Measurements from ENCODE around the gene PAXX. TPM values are rescaled to one million over a fixed set of nuclear protein-coding genes. Genes with fewer than 3 reads are reported as not detected.

The PAXX gene
- total RNA-seq, 1 experiment from 2014 or later = 52.2 TPM

GRCh38 chr9:136951541-136952320, 40.5 kb upstream of the PAXX start, which contains the start of gene LCN12:
TSS of gene LCN12 (plus strand) at chr9:136952273. CDS start at chr9:136952328, 55 bp downstream.
- DNase-seq (ENCODE audit: low spot score) = no peak
- in situ Hi-C loops (cut with HindIII; ENCODE audit: low sequenced_read_pairs) = no loop called here

- in situ Hi-C loops (cut with HindIII; ENCODE audit: low sequenced_read_pairs) = no loop called here
- no peak for DNase-seq (ENCODE audit: low spot score)
Observed at GRCh38 chr9:136952321-136952850, 39.8 kb upstream of the PAXX start.

DNA sequence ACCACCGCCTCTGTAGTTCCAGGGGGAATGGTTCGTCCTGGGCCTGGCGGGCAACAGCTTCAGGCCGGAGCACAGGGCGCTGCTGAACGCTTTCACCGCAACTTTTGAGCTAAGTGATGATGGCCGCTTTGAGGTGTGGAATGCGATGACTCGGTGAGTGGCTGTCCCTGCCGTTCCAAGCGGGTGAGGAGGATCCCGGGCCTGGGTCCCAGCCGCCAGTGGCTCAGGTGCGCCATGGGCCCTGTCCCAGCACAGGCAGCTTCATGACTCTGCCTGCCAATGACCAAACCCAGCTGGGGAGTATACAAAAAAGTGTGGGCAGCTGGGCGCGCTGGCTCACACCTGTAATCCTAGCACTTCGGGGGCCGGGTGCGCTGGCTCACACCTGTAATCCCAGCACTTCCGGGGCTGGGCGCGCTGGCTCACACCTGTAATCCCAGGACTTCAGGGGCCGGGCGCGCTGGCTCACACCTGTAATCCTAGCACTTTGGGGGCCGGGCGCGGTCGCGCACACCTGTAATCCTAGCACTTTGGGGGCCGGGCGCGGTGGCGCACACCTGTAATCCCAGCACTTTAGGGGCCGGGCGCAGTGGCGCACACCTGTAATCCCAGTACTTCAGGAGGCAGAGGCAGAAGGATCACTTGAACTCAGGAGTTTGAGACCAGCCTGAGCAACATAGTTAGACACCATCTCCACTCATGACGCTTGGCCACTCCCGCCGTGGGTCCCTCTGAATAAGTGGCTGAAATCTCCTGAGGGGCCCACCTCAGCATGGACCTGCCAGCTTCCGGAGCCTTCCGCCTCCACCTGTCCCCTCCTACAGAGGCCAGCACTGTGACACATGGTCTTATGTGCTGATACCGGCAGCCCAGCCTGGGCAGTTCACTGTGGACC, 39.1 kb upstream of the PAXX start:
- DNase-seq (ENCODE audit: low spot score) = no peak
- in situ Hi-C loops (cut with HindIII; ENCODE audit: low sequenced_read_pairs) = no loop called here

DNA sequence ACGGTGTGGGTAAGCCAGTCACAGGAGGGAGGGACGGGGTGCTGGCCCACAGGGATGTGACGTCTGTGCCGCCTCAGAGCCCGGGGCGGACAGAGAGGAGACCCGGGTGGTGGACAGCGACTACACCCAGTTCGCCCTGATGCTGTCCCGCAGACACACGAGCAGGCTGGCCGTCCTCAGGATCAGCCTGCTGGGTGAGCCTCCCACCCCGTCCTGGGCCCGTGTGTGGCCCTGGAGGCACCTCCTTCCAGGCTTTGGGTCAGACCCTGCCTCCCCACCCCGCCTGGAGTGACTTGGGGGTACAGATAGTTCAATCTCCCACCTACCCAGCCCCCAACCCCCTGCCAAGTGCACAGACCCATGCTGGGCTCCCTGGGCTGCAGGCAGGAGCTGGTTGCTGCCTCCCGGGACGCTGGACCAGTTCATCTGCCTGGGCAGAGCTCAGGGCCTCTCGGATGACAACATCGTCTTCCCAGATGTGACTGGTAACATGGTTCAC, 38.4 kb upstream of the PAXX start:
- DNase-seq (ENCODE audit: low spot score) = no peak
- in situ Hi-C loops (cut with HindIII; ENCODE audit: low sequenced_read_pairs) = no loop called here

GRCh38 chr9:136954270-136955083, 37.7 kb upstream of the PAXX start:
- in situ Hi-C loops (cut with HindIII; ENCODE audit: low sequenced_read_pairs) = no loop called here
- DNase-seq (ENCODE audit: low spot score) = no peak

GRCh38 chr9:136955202-136955942, 36.9 kb upstream of the PAXX start:
- in situ Hi-C loops (cut with HindIII; ENCODE audit: low sequenced_read_pairs) = no loop called here
- no peak for DNase-seq (ENCODE audit: low spot score)

- DNase-seq (ENCODE audit: low spot score) = no peak
- in situ Hi-C loops (cut with HindIII; ENCODE audit: low sequenced_read_pairs) = no loop called here
Observed at GRCh38 chr9:136955943-136956335, 36.3 kb upstream of the PAXX start.

DNA sequence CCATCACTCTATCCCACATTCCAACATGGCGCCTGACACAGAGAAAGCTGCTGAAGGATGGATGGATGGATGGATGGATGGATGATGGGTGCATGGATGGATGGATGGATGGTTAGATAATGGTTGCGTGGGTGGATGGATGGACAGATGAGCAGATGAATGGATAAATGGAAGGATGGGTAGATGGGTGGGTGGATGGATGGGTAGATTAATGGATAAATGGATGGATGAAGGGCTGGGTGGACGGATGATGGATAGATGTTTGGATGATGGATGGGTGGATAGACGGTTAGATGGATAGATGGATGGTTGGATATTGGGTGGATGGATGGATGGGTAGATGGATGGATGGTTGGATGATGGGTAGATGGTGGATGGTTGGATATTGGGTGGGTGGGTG, 35.6 kb upstream of the PAXX start:
- in situ Hi-C loops (cut with HindIII; ENCODE audit: low sequenced_read_pairs) = no loop called here
- no peak for DNase-seq (ENCODE audit: low spot score)

DNA sequence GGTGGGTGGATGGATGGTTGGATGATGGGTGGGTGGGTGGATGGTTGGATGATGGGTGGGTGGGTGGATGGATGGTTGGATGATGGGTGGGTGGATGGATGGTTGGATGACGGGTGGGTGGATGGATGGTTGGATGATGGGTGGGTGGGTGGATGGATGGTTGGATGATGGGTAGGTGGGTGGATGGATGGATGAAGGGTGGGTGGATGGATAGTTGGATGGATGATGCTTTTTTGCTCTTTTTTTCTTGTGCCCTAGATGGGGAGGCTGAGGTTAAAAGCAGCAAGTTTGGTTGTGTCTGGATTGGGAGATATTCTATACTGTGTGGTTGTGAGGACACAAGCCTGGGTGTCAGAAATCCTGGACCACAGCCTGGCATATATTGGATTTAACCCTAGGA, 34.8 kb upstream of the PAXX start:
- in situ Hi-C loops (cut with HindIII; ENCODE audit: low sequenced_read_pairs) = no loop called here

GRCh38 chr9:136957901-136958300, 34.3 kb upstream of the PAXX start:
- in situ Hi-C loops (cut with HindIII; ENCODE audit: low sequenced_read_pairs) = no loop called here
- no peak for DNase-seq (ENCODE audit: low spot score)

More for the DNA sequence above, 34.8 kb upstream of the PAXX start:
- no peak for DNase-seq (ENCODE audit: low spot score)

DNA sequence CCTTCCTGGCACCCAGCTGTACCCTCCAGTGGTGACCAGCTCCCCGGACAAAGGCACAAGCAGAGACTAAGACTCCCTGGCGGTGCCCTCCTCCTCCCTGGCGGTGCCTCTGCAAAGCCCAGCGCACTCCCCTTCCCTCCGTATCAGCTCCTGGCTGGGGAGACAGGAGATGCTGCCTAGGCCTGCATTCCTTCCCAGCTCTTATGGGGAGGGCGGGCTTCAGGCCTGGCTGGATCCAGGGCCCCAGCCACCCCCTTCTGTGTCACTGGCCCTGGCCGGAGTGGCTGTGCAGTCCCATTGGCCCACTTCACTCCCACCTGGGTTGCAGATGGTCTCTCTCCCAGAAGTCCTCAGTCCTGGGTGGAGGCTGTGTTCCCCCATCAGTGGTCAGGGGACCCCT, 33.7 kb upstream of the PAXX start:
- in situ Hi-C loops (cut with HindIII; ENCODE audit: low sequenced_read_pairs) = no loop called here
- no peak for DNase-seq (ENCODE audit: low spot score)

- in situ Hi-C loops (cut with HindIII; ENCODE audit: low sequenced_read_pairs) = no loop called here
- DNase-seq (ENCODE audit: low spot score) = no peak
Observed at GRCh38 chr9:136958898-136959850, 33.0 kb upstream of the PAXX start.

DNA sequence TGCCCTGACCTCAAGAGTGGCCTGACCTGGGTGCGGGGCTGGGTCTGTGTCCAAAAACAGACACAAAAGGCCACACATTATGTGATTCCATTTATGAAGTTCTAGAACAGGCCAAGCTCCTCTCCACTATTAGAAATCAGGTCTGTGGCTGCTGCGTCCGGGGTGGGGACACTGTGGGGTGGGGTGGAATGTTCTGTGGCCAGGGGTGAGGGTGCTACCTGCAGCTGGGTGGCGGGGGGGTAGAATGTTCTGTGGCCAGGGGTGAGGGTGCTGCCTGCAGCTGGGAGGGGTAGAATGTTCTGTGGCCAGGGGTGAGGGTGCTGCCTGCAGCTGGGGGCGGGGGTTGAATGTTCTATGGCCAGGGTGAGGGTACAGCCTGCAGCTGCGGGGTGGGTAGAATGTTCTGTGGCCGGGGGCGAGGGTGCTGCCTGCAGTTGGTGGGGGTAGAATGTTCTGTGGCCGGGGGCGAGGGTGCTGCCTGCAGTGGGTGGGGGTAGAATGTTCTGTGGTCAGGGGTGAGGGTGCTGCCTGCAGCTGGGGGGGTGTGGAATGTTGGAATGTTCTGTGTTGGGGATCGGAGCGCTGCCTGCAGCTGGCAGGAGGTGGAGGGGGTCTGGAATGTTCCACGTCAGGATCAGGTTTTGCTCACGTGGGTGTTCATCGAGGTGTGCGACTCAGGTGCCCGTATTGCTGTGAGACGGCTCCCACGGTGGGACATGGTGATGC, 31.8 kb upstream of the PAXX start:
- in situ Hi-C loops (cut with HindIII; ENCODE audit: low sequenced_read_pairs) = no loop called here
- DNase-seq (ENCODE audit: low spot score) = no peak

DNA sequence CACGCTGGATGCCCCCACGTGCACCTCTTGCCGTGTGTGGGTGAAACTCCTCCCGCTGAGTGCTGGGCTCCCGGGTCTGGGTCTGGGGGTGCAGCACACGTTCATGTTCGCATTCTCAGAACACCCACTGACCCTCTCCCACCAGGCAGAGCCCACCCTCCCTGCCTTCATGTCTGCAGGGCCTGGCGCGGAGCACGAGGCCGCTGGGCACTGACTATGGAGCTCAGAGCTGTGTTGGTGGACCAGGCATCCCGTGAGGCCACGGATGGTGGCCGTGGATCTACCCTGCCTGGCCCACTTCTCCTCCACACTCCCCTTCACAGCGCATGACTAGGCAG, 31.3 kb upstream of the PAXX start:
- in situ Hi-C loops (cut with HindIII; ENCODE audit: low sequenced_read_pairs) = no loop called here
- DNase-seq (ENCODE audit: low spot score) = no peak

GRCh38 chr9:136961279-136962065, 30.8 kb upstream of the PAXX start:
- peak; percentile 90 for DNase-seq (ENCODE audit: low spot score)
- in situ Hi-C loops (cut with HindIII; ENCODE audit: low sequenced_read_pairs) = no loop called here

DNA sequence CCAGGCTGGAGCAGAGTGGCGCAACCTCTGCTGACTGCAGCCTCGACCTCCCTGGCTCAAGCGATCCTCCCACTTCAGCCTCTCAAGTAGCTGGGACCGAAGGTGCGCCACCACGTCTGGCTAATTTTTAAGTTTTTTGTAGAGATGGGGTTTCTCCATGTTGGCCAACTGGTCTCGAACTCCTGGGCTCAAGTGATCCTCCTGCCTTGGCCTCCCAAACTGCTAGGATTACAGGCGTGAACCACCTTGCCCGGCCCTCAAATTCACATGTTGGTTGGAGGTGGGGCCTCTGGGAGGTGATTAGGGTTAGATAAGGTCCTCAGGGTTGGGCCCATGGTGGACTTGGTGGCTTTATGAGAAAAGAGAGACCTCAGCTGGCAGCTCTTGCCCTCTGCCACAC, 30.1 kb upstream of the PAXX start:
- no peak for DNase-seq (ENCODE audit: low spot score)
- in situ Hi-C loops (cut with HindIII; ENCODE audit: low sequenced_read_pairs) = no loop called here

Data from G401 (cell line).